Activated CD4-positive, alpha-beta T cell treated with anti-CD3 and anti-CD28 coated beads for 24 hours (primary cell): ENCODE data around the gene ARHGEF28.

Source experiments
- DNase-seq, 2 donors: peaks; one replicate each; pipeline ENCODE4 v3.0.0-alpha.2; 2020; ENCODE audit warnings: low read depth in 2 of 2

The ARHGEF28 gene

GRCh38 chr5:73938280-73938937, 312.4 kb downstream of the ARHGEF28 start:
- no peak for DNase-seq

- no peak for DNase-seq
Observed at GRCh38 chr5:73938938-73939320, 312.9 kb downstream of the ARHGEF28 start.

GRCh38 chr5:73939557-73939956, 313.6 kb downstream of the ARHGEF28 start:
- DNase-seq = no peak

- no peak for DNase-seq
Observed at GRCh38 chr5:73940026-73940425, 314.0 kb downstream of the ARHGEF28 start.

GRCh38 chr5:73940801-73941200, 314.8 kb downstream of the ARHGEF28 start:
- DNase-seq = no peak

- DNase-seq = no peak
Observed at GRCh38 chr5:73942783-73943182, 316.8 kb downstream of the ARHGEF28 start.

GRCh38 chr5:73943397-73943796, 317.4 kb downstream of the ARHGEF28 start:
- no peak for DNase-seq

GRCh38 chr5:73944581-73944980, 318.6 kb downstream of the ARHGEF28 start:
- DNase-seq = no peak

- peak in 1 of 2 donors; percentile 12 for DNase-seq
Observed at GRCh38 chr5:73945505-73945904, 319.5 kb downstream of the ARHGEF28 start.

- DNase-seq = no peak
Observed at GRCh38 chr5:73946278-73946677, 320.3 kb downstream of the ARHGEF28 start.

- no peak for DNase-seq
Observed at GRCh38 chr5:73946919-73947602, 321.1 kb downstream of the ARHGEF28 start.

GRCh38 chr5:73947906-73948640, 322.1 kb downstream of the ARHGEF28 start:
- no peak for DNase-seq

- DNase-seq = no peak
Observed at GRCh38 chr5:73948720-73949119, 322.7 kb downstream of the ARHGEF28 start.

- no peak for DNase-seq
Observed at GRCh38 chr5:73950441-73950873, 324.5 kb downstream of the ARHGEF28 start.

- no peak for DNase-seq
Observed at GRCh38 chr5:73950912-73951430, 325.0 kb downstream of the ARHGEF28 start.

GRCh38 chr5:73952872-73953271, 326.9 kb downstream of the ARHGEF28 start:
- no peak for DNase-seq

GRCh38 chr5:73954381-73954780, 328.4 kb downstream of the ARHGEF28 start:
- no peak for DNase-seq

- no peak for DNase-seq
Observed at GRCh38 chr5:73955271-73955846, 329.4 kb downstream of the ARHGEF28 start.

- no peak for DNase-seq
Observed at GRCh38 chr5:73957397-73958001, 331.5 kb downstream of the ARHGEF28 start.

GRCh38 chr5:73958037-73958436, 332.0 kb downstream of the ARHGEF28 start:
- DNase-seq = no peak

- DNase-seq = no peak
Observed at GRCh38 chr5:73960023-73960422, 334.0 kb downstream of the ARHGEF28 start.

GRCh38 chr5:73960426-73960825, 334.4 kb downstream of the ARHGEF28 start:
- DNase-seq = no peak
